Endothelial cell of umbilical vein (primary cell): ENCODE results near the gene ATXN7L1. TPM values are rescaled to one million over a fixed set of nuclear protein-coding genes. Genes with fewer than 3 reads are reported as not detected.

Source experiments
- BruUV-seq: library from RNA; stranded (reverse); fragments of 400-500 nt; replicated peaks from 2 replicates; lab custom pipeline; 2021; lab: Mats Ljungman, UMichigan
- CTCF ChIA-PET: fragments of 300-600, 350-600 bp; sonication (Branson Sonifier 250); formaldehyde crosslinking; loops from one replicate; lab custom pipeline; 2021; ENCODE audit warnings: antibody characterized with exemption, inconsistent platforms; lab: Charles Lee
- POLR2A ChIA-PET: fragments of 300-600, 350-600 bp; sonication (Branson Sonifier 250); formaldehyde crosslinking; loops from one replicate; lab custom pipeline; 2021; ENCODE audit warnings: antibody characterized with exemption, inconsistent platforms; lab: Charles Lee
- DNase-seq: peaks from one replicate; pipeline ENCODE4 v3.0.0-alpha.2; 2011; ENCODE audit warnings: low read depth, low spot score
- FAIRE-seq: peaks from 2 replicates; lab custom pipeline; 2011; peaks lifted over from hg19 to GRCh38; lab: Jason Lieb, UNC
- H2AFZ ChIP-seq: 2 replicates; pipeline ENCODE4 v1.6.0; 2012; ENCODE audit warnings: low read depth, low read length, control low read depth, inconsistent platforms
- H3K27ac ChIP-seq: 2 replicates; pipeline ENCODE4 v1.5.1; 2011; ENCODE audit warnings: low read depth, mild to moderate bottlenecking, control low read depth, low read length, moderate library complexity; ENCODE audit not compliant: insufficient read depth
- H3K27me3 ChIP-seq, 2 experiments: 2 replicates each; pipeline versions ENCODE4 v1.6.0 to v1.6.1; 2011; ENCODE audit warnings: low read length in 2 of 2, mixed read lengths in 1 of 2; ENCODE audit not compliant: control insufficient read depth in 2 of 2, insufficient read depth in 2 of 2
- H3K36me3 ChIP-seq, 2 experiments: 2 replicates in 1 of 2; 3 replicates in 1 of 2; pipeline ENCODE4 v1.5.1; 2011; ENCODE audit warnings: low read length in 2 of 2, mild to moderate bottlenecking in 1 of 2, moderate library complexity in 1 of 2; ENCODE audit not compliant: control insufficient read depth in 2 of 2, insufficient read depth in 2 of 2; ENCODE audit errors: extremely low read depth in 1 of 2
- H3K4me1 ChIP-seq: 3 replicates; pipeline ENCODE4 v1.5.1; 2011; ENCODE audit warnings: mild to moderate bottlenecking, low read length; ENCODE audit not compliant: control insufficient read depth, insufficient read depth; ENCODE audit errors: extremely low read depth
- H3K4me2 ChIP-seq: 2 replicates; pipeline ENCODE4 v1.6.1; 2011; ENCODE audit warnings: low read length, control low read depth, mixed read lengths; ENCODE audit not compliant: insufficient read depth
- H3K4me3 ChIP-seq, 3 experiments: fragments of 200-600 bp in 1 of 3; sonication (generic), shearing (Covaris generic) in 1 of 3; replicated peaks in 1 of 3; 2 replicates each; pipeline ENCODE4 v1.5.1; 2011 to 2016; ENCODE audit warnings: control low read depth in 3 of 3, low read length in 3 of 3, mild to moderate bottlenecking in 2 of 3, inconsistent platforms in 1 of 3, low read depth in 1 of 3, moderate library complexity in 1 of 3; ENCODE audit not compliant: insufficient read depth in 1 of 3
- H3K79me2 ChIP-seq: 2 replicates; pipeline ENCODE4 v1.6.0; 2012; ENCODE audit warnings: low read length, inconsistent platforms; ENCODE audit not compliant: control insufficient read depth, insufficient read depth
- H3K9ac ChIP-seq: replicated peaks from 2 replicates; pipeline ENCODE3; 2011; ENCODE audit warnings: low read length, control low read depth; ENCODE audit not compliant: insufficient read depth; ENCODE audit errors: extremely low read depth
- H3K9me1 ChIP-seq: replicated peaks from 3 replicates; pipeline ENCODE4 v1.6.0; 2011; ENCODE audit warnings: mild to moderate bottlenecking, low read length; ENCODE audit not compliant: control insufficient read depth, insufficient read depth; ENCODE audit errors: extremely low read depth
- H3K9me3 ChIP-seq: replicated peaks from 2 replicates; pipeline ENCODE4 v1.5.1; 2012; ENCODE audit warnings: low read length, inconsistent platforms; ENCODE audit not compliant: control insufficient read depth, insufficient read depth
- H4K20me1 ChIP-seq: replicated peaks from 2 replicates; pipeline ENCODE3; 2011; ENCODE audit warnings: mild to moderate bottlenecking, low read length; ENCODE audit not compliant: control insufficient read depth, insufficient read depth; ENCODE audit errors: extremely low read depth
- CTCF ChIP-seq, 2 donors: IDR thresholded peaks; 1 replicate in 1 of 2; 2 replicates in 1 of 2; pipeline ENCODE4 v1.5.1; 2011; ENCODE audit warnings: low read length in 2 of 2, mild to moderate bottlenecking in 2 of 2, moderate library complexity in 2 of 2, control low read depth in 1 of 2, inconsistent platforms in 1 of 2, low read depth in 1 of 2; ENCODE audit not compliant: insufficient read depth in 1 of 2; ENCODE audit errors: extremely low read depth in 1 of 2
- EZH2 ChIP-seq: IDR thresholded peaks from 2 replicates; pipeline ENCODE4 v1.6.1; 2012; ENCODE audit warnings: borderline replicate concordance, low read depth, mild to moderate bottlenecking, moderate library complexity, low read length, inconsistent platforms; ENCODE audit not compliant: severe bottlenecking
- FOS ChIP-seq: IDR thresholded peaks from 2 replicates; pipeline ENCODE4 v1.6.1; 2011; ENCODE audit warnings: mild to moderate bottlenecking, low read length, moderate library complexity, borderline replicate concordance; ENCODE audit not compliant: insufficient read depth
- GATA2 ChIP-seq: IDR thresholded peaks from 2 replicates; pipeline ENCODE4 v1.7.0; 2011; ENCODE audit warnings: low read depth, mild to moderate bottlenecking, moderate library complexity, mixed read lengths, low read length; ENCODE audit not compliant: insufficient read length, insufficient read depth
- JUN ChIP-seq: IDR thresholded peaks from 2 replicates; pipeline ENCODE4 v1.6.1; 2011; ENCODE audit warnings: borderline replicate concordance, low read depth; ENCODE audit not compliant: insufficient read length, insufficient read depth
- MAX ChIP-seq: IDR thresholded peaks from 2 replicates; pipeline ENCODE4 v1.6.1; 2011; ENCODE audit not compliant: insufficient read depth, insufficient read length
- MYC ChIP-seq: IDR thresholded peaks from one replicate; pipeline ENCODE4 v1.6.1; 2011; ENCODE audit warnings: mild to moderate bottlenecking, low read depth, low read length
- POLR2A ChIP-seq: IDR thresholded peaks from 2 replicates; pipeline ENCODE4 v1.6.1; 2012; ENCODE audit warnings: low read depth, mild to moderate bottlenecking, control low read depth, low read length
- POLR2AphosphoS5 ChIP-seq: IDR thresholded peaks from 2 replicates; pipeline ENCODE4 v1.6.1; 2012; ENCODE audit warnings: low read depth, mild to moderate bottlenecking, control low read depth, low read length, moderate library complexity; ENCODE audit not compliant: insufficient read depth
- dilution Hi-C: fragments of 300-500 bp; cut with MboI; formaldehyde crosslinking; loops from one replicate; pipeline ENCODE4 v1.15.0; 2019; ENCODE audit warnings: low sequenced_read_pairs; ENCODE audit not compliant: extremely low pct_ligation_motif_present
- intact Hi-C: fragments of 100-400 bp; cut with micrococcal nuclease; formaldehyde crosslinking; loops from one replicate; pipeline ENCODE4 v1.10.0; 2022
- polyA plus RNA-seq, 4 experiments: library from polyadenylated mRNA; depleted of rRNA in 3 of 4; stranded (reverse) in 3 of 4; unstranded in 1 of 4; fragments of >200 nt; gene quantifications; 2 replicates each; pipeline versions ENCODE4 v1.2.1 to v1.2.3, GENCODE V29; 2011 to 2012; ENCODE audit warnings: missing spikeins in 1 of 4
- total RNA-seq: library from RNA; stranded (reverse); gene quantifications from 2 replicates; pipeline ENCODE4 v1.2.3, GENCODE V29; 2021

The ATXN7L1 gene
- total and polyA plus RNA-seq, 2 donors (not counting 3 experiments of a cell fraction or from before 2014, with no cell fraction given) = 4.6 to 15.6 TPM

GRCh38 chr7:105685161-105685560 lies 191.2 kb downstream of the ATXN7L1 start:
- BruUV-seq = no TSS peak
- no peak for FAIRE-seq
- Histone ChIP-seq H3K9me3 (no peaks in the 10 kb centered on the region), H3K79me2 (no peaks in the 10 kb centered on the region), H3K36me3 (no peaks in the 10 kb centered on the region), H3K9me1 (no peaks in the 10 kb centered on the region), H4K20me1 (no peaks in the 10 kb centered on the region), H3K4me1 (no peaks in the 10 kb centered on the region), H3K27me3 (no peaks in the 10 kb centered on the region), H3K27ac (no peak overlapping the region), H2AFZ (no peak overlapping the region), H3K4me2 (no peak overlapping the region), H3K4me3 (no peak overlapping the region), H3K9ac (no peak overlapping the region)
- TF ChIP-seq POLR2A (no peak), CTCF (IDR thresholded peaks at IDR 0.05; ENCODE audit: extremely low read depth in 1 of 2, insufficient read depth in 1 of 2, low read depth in 1 of 2, low read length in 2 of 2) (no peak), MAX (no peak), JUN (no peak), MYC (no peak), GATA2 (no peak), EZH2 (no peak), POLR2AphosphoS5 (no peak), FOS (no peak)
- DNase-seq = no peak
- ChIA-PET POLR2A (interaction anchor here (0.6 kb wide), 1 partner anchor 50 kb away, joined by 5 read pairs; no protein-coding TSS in a partner anchor), CTCF (no interaction called here)
- dilution Hi-C loops = no loop called here
- intact Hi-C loops = loop anchor here (5.0 kb wide), 1 partner anchor 357 kb away; no protein-coding TSS in a partner anchor
